Activated CD4-positive, alpha-beta T cell treated with anti-CD3 and anti-CD28 coated beads for 36 hours (primary cell): Measurements from ENCODE around the gene DENND1B. TPM values are rescaled to one million over a fixed set of nuclear protein-coding genes. Genes with fewer than 3 reads are reported as not detected.
A peak's percentile ranks its signal among the peaks of the same experiment; 100 is the strongest.
"Not testable (repeated sequence)": the region's sequence is repeated elsewhere in the genome, so short reads cannot be mapped to it uniquely, and the experiment has no call there.

Source experiments
- ATAC-seq: fragments of 200-7000 bp; cut with Tn5 transposase; one replicate; pipeline ENCODE4 v1.10.0; 2021; ENCODE audit warnings: mild to moderate bottlenecking, moderate library complexity
- CTCF ChIA-PET: fragments of 350-600 bp; sonication (Branson Sonifier 250); formaldehyde crosslinking; loops from one replicate; lab custom pipeline; 2021; ENCODE audit warnings: antibody characterized with exemption; lab: Charles Lee
- POLR2A ChIA-PET: fragments of 350-600 bp; sonication (Branson Sonifier 250); formaldehyde crosslinking; loops from one replicate; lab custom pipeline; 2021; ENCODE audit warnings: antibody characterized with exemption, inconsistent platforms; lab: Charles Lee
- DNase-seq: peaks from one replicate; pipeline ENCODE4 v3.0.0-alpha.2; 2020
- H3K27ac Mint-ChIP-seq: one replicate; pipeline ENCODE4 v1.8.0; 2021; ENCODE audit warnings: mixed read lengths
- H3K27me3 Mint-ChIP-seq: one replicate; pipeline ENCODE4 v1.8.0; 2021; ENCODE audit warnings: mixed read lengths
- H3K36me3 Mint-ChIP-seq: one replicate; pipeline ENCODE4 v1.8.0; 2021; ENCODE audit warnings: low read depth, mixed read lengths
- H3K4me1 Mint-ChIP-seq: one replicate; pipeline ENCODE4 v1.8.0; 2021; ENCODE audit warnings: mixed read lengths
- H3K4me3 Mint-ChIP-seq: one replicate; pipeline ENCODE4 v1.8.0; 2021; ENCODE audit warnings: mild to moderate bottlenecking, moderate library complexity, mixed read lengths
- H3K9me3 Mint-ChIP-seq: one replicate; pipeline ENCODE4 v1.8.0; 2021; ENCODE audit warnings: low read depth, mixed read lengths
- intact Hi-C, 2 experiments: fragments of 100-400 bp; cut with DNase I in 1 of 2; cut with micrococcal nuclease in 1 of 2; formaldehyde crosslinking; loops; one replicate each; pipeline versions ENCODE4 v1.14.2 to v1.15.1; 2022 to 2024; cut with DNase I, micrococcal nuclease
- total RNA-seq, 2 experiments: library from RNA; stranded (reverse); gene quantifications; one replicate each; pipeline ENCODE4 v1.2.3, GENCODE V29; 2021

DENND1B gene
- total RNA-seq, 2 experiments from 2014 or later: 9.6 to 12.6 TPM

GRCh38 chr1:197770243-197770642 is 5.0 kb downstream of the DENND1B start:
- DNase-seq: no peak
- no peak overlapping the region for H3K27ac Mint-ChIP-seq
- H3K4me3 Mint-ChIP-seq: no peak overlapping the region
- H3K9me3 Mint-ChIP-seq: no peaks in the 10 kb centered on the region
- no peak for ATAC-seq
- CTCF ChIA-PET: interaction anchor here (0.7 to 1.8 kb wide), 2 partner anchors 8 to 11 kb away, joined by 3 to 6 read pairs; no protein-coding TSS in a partner anchor
- peaks cover 14% of the 10 kb centered on the region for H3K36me3 Mint-ChIP-seq
- H3K4me1 Mint-ChIP-seq: peaks cover 69% of the 10 kb centered on the region
- POLR2A ChIA-PET: no interaction called here
- intact Hi-C loops: loop anchor here in 1 of 2 experiments (10.0 kb wide), 6 partner anchors 365 to 1405 kb away; partner anchors contain the start of gene ASPM
- no peaks in the 10 kb centered on the region for H3K27me3 Mint-ChIP-seq

GRCh38 chr1:197769287-197769686 is 6.0 kb downstream of the DENND1B start:
- CTCF ChIA-PET: interaction anchor here (0.6 to 1.8 kb wide), 4 partner anchors 10 to 1692 kb away, joined by 3 to 6 read pairs (median 4); no protein-coding TSS in a partner anchor
- Mint-ChIP-seq H3K27me3 (no peaks in the 10 kb centered on the region), H3K4me3 (no peak overlapping the region), H3K27ac (no peak overlapping the region), H3K36me3 (peaks cover 12% of the 10 kb centered on the region), H3K9me3 (no peaks in the 10 kb centered on the region), H3K4me1 (peaks cover 72% of the 10 kb centered on the region)
- ATAC-seq (no peak), DNase-seq (no peak)
- intact Hi-C loops: no loop called here
- POLR2A ChIA-PET: no interaction called here

- H3K27me3 Mint-ChIP-seq: no peaks in the 10 kb centered on the region
- H3K36me3 Mint-ChIP-seq: peaks cover 12% of the 10 kb centered on the region
- H3K4me1 Mint-ChIP-seq: peaks cover 69% of the 10 kb centered on the region
- POLR2A ChIA-PET: no interaction called here
- ATAC-seq (no peak), DNase-seq (no peak)
- H3K9me3 Mint-ChIP-seq: no peaks in the 10 kb centered on the region
- peak overlapping the region; percentile 34 for H3K4me3 Mint-ChIP-seq
- intact Hi-C loops: no loop called here
- H3K27ac Mint-ChIP-seq: peak overlapping the region; percentile 75
- CTCF ChIA-PET: interaction anchor here (1.1 to 1.8 kb wide), 2 partner anchors 9 to 101 kb away, joined by 5 to 6 read pairs; no protein-coding TSS in a partner anchor
Observed at GRCh38 chr1:197768014-197768805, 7.1 kb downstream of the DENND1B start.

GRCh38 chr1:197763769-197764168 is 11.5 kb downstream of the DENND1B start:
- Mint-ChIP-seq H3K9me3 (peaks cover 3% of the 10 kb centered on the region), H3K27ac (peak overlapping the region; percentile 8), H3K36me3 (peaks cover 8% of the 10 kb centered on the region), H3K4me1 (peaks cover 50% of the 10 kb centered on the region), H3K27me3 (no peaks in the 10 kb centered on the region), H3K4me3 (no peak overlapping the region)
- ChIA-PET CTCF (interaction anchor here (0.9 to 1.0 kb wide), 3 partner anchors 9 to 89 kb away, joined by 3 read pairs; no protein-coding TSS in a partner anchor), POLR2A (interaction anchor here (1.2 kb wide), 1 partner anchor 12 kb away, joined by 4 read pairs; no protein-coding TSS in a partner anchor)
- no peak for DNase-seq
- ATAC-seq: peak; percentile 39
- intact Hi-C loops: no loop called here

- ChIA-PET POLR2A (no interaction called here), CTCF (interaction anchor here (1.0 to 2.8 kb wide), 2 partner anchors 9 to 89 kb away, joined by 3 to 6 read pairs; no protein-coding TSS in a partner anchor)
- H3K4me3 Mint-ChIP-seq: no peak overlapping the region
- H3K9me3 Mint-ChIP-seq: peaks cover 3% of the 10 kb centered on the region
- ATAC-seq (no peak), DNase-seq (no peak)
- no peak overlapping the region for H3K27ac Mint-ChIP-seq
- H3K27me3 Mint-ChIP-seq: no peaks in the 10 kb centered on the region
- H3K4me1 Mint-ChIP-seq: peaks cover 47% of the 10 kb centered on the region
- intact Hi-C loops: no loop called here
- peaks cover 8% of the 10 kb centered on the region for H3K36me3 Mint-ChIP-seq
Observed at GRCh38 chr1:197763307-197763706, 12.0 kb downstream of the DENND1B start.

GRCh38 chr1:197761654-197762053 is 13.6 kb downstream of the DENND1B start:
- peaks cover 6% of the 10 kb centered on the region for H3K36me3 Mint-ChIP-seq
- ChIA-PET POLR2A (no interaction called here), CTCF (interaction anchor here (0.6 to 2.8 kb wide), 3 partner anchors 10 to 14 kb away, joined by 3 to 6 read pairs (median 3); partner anchors contain the start of gene DENND1B)
- no peak overlapping the region for H3K27ac Mint-ChIP-seq
- no peak for ATAC-seq
- no peak overlapping the region for H3K4me3 Mint-ChIP-seq
- intact Hi-C loops: no loop called here
- H3K9me3 Mint-ChIP-seq: peaks cover 3% of the 10 kb centered on the region
- DNase-seq: no peak
- no peaks in the 10 kb centered on the region for H3K27me3 Mint-ChIP-seq
- peaks cover 42% of the 10 kb centered on the region for H3K4me1 Mint-ChIP-seq

- intact Hi-C loops, H3K9me3 Mint-ChIP-seq, H3K27me3 Mint-ChIP-seq, ATAC-seq, H3K4me3 Mint-ChIP-seq, DNase-seq, H3K27ac Mint-ChIP-seq: not testable (repeated sequence)
- ChIA-PET CTCF (interaction anchor here (0.9 kb wide), 1 partner anchor 21 kb away, joined by 3 read pairs; no protein-coding TSS in a partner anchor), POLR2A (interaction anchor here (0.7 kb wide), 1 partner anchor 352 kb away, joined by 3 read pairs; no protein-coding TSS in a partner anchor)
- peaks cover 12% of the 10 kb centered on the region for H3K36me3 Mint-ChIP-seq
- H3K4me1 Mint-ChIP-seq: peaks cover 24% of the 10 kb centered on the region
Observed at GRCh38 chr1:197755553-197755952, 19.7 kb downstream of the DENND1B start.

- CTCF ChIA-PET, ATAC-seq, H3K9me3 Mint-ChIP-seq, H3K4me3 Mint-ChIP-seq, H3K27me3 Mint-ChIP-seq, intact Hi-C loops, DNase-seq, H3K27ac Mint-ChIP-seq, POLR2A ChIA-PET: not testable (repeated sequence)
- H3K36me3 Mint-ChIP-seq: peaks cover 15% of the 10 kb centered on the region
- H3K4me1 Mint-ChIP-seq: peaks cover 39% of the 10 kb centered on the region
Observed at GRCh38 chr1:197752652-197753164, 22.6 kb downstream of the DENND1B start.

- ChIA-PET POLR2A (no interaction called here), CTCF (no interaction called here)
- peaks cover 24% of the 10 kb centered on the region for H3K36me3 Mint-ChIP-seq
- no peak overlapping the region for H3K27ac Mint-ChIP-seq
- no peak overlapping the region for H3K4me3 Mint-ChIP-seq
- no peak for ATAC-seq
- peaks cover 44% of the 10 kb centered on the region for H3K4me1 Mint-ChIP-seq
- peaks cover 6% of the 10 kb centered on the region for H3K9me3 Mint-ChIP-seq
- intact Hi-C loops: no loop called here
- H3K27me3 Mint-ChIP-seq: no peaks in the 10 kb centered on the region
- DNase-seq: no peak
Observed at GRCh38 chr1:197750366-197750765, 24.9 kb downstream of the DENND1B start.

- DNase-seq (no peak), ATAC-seq (no peak)
- Mint-ChIP-seq H3K27ac (no peak overlapping the region), H3K4me1 (peaks cover 62% of the 10 kb centered on the region), H3K4me3 (no peak overlapping the region), H3K27me3 (no peaks in the 10 kb centered on the region), H3K9me3 (peaks cover 6% of the 10 kb centered on the region), H3K36me3 (peaks cover 12% of the 10 kb centered on the region)
- ChIA-PET CTCF (no interaction called here), POLR2A (no interaction called here)
- intact Hi-C loops: no loop called here
Observed at GRCh38 chr1:197745911-197746310, 29.4 kb downstream of the DENND1B start.

- peaks cover 58% of the 10 kb centered on the region for H3K4me1 Mint-ChIP-seq
- H3K27me3 Mint-ChIP-seq: no peaks in the 10 kb centered on the region
- H3K9me3 Mint-ChIP-seq: peaks cover 6% of the 10 kb centered on the region
- intact Hi-C loops: no loop called here
- DNase-seq (no peak), ATAC-seq (no peak)
- POLR2A ChIA-PET: no interaction called here
- H3K27ac Mint-ChIP-seq: no peak overlapping the region
- peaks cover 12% of the 10 kb centered on the region for H3K36me3 Mint-ChIP-seq
- CTCF ChIA-PET: interaction anchor here (1.3 kb wide), 1 partner anchor 9 kb away, joined by 4 read pairs; no protein-coding TSS in a partner anchor
- no peak overlapping the region for H3K4me3 Mint-ChIP-seq
Observed at GRCh38 chr1:197744979-197745378, 30.3 kb downstream of the DENND1B start.
